EH (cell line): ENCODE results near the gene BCAS4.

Experiments used
- DNase-seq: peaks from one replicate; pipeline ENCODE4 v3.0.0-alpha.2; 2015; ENCODE audit warnings: low read depth

The BCAS4 gene

DNA sequence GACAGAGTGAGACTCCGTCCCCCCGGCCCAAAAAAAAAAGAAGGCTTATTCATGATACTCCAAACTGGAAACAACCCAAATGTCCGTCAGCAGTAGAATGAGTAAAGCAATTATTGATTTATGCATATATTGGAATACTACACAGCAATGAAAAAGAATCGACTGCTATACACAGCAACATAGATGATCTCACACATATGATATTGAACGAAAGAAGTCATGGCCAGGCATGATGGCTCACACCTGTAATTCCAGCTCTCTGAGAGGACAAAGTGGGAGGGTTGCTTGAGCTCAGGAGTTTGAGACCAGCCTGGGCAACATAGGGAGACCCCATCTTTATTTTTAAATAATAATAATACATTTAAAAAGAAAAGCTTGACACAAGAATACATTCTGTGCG is 28.5 kb downstream of the BCAS4 start:
- DNase-seq, result no peak

DNA sequence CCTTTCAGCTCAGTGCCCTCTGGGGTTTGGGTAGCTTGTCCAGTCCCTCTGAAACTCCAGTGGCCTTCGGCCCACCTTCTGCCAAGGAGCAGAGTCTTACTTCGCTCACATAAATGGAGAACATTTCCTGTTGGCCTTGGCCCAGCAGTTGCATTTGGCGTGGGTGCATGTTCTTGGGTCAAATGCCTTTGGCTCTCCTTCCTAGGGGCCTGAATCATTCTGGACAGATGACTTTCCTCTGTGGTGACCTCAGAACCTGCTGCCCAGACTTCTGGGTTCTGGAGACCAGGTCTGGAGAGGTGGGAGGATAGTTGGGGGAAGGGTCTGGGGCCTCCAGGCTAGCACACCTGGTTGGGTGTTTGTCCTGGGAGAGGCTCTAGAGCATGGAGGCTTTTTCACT is 29.3 kb downstream of the BCAS4 start:
- peak; percentile 89 for DNase-seq

DNA sequence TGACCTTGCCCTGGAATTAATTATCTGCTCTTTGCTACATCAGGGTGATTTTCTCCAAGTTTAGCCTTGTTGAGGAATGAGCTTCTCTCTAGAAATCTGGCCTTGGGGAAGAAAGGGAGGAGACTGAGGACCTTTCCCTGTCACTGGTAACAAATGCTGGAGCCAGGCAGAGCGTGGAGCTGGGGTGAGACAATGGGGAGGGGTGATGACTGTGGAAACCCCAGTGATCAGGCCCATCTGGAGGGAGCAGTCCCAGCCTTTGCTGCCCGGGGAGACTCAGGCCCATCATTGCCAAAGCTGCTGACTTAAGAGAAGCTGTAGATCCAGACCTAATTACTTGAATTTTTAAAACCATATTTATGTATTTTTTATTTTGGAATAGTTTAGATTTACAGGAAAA is 31.3 kb downstream of the BCAS4 start:
- DNase-seq, result peak; percentile 44

DNA sequence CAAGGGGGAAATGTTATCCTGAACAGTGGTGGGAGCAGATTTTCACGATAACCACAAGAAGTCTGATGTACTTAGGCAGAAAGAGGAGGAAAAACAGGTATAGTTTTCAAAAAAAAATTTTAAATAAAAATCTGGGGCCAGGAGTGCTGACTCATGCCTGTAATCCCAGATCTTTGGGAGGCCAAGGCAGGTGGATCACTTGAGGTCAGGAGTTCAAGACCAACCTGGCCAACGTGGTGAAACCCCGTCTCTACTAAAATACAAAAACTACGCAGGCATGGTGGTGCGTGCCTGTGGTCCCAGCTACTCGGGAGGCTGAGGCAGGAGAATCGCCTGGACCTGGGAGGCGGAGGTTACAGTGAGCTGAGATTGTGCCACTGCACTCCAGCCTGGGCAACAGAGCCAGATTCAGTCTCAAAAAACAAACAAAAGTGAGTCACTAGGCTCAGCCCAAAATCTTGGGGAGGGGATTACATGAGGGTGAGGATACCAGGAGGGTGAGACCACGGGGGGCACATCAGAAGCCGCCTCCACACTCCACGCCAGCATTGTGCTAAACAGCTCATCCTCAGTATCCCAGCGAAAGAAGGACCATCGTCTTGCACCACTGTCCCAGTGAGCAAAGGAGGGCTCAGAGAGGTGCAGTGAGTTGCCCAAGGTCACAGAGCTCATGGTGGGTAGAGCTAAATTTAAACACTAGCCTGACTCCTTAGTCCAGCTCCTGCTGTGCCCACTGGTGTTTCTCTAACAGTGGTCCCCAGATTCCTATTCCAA is 33.7 kb downstream of the BCAS4 start:
- no peak for DNase-seq

DNA sequence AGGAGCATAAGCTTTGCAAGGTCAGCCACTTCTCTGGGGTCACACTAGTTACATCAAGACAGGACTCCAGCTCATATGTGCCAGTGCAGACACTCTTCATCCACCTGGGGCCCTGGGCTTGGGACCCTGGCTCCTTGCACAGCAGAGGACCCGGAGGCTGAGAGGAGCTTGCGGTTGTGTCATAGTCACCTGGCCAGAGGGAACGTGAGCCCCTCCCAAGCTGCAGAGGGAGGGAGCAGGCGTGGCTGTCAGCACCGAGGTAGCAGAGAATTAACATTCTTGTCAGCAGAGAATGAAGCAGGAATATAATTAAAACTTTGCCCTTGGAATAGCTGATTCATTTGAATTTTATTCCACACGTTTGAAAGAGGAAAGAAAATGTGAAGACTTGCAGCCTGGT is 36.8 kb downstream of the BCAS4 start:
- DNase-seq, result no peak

DNA sequence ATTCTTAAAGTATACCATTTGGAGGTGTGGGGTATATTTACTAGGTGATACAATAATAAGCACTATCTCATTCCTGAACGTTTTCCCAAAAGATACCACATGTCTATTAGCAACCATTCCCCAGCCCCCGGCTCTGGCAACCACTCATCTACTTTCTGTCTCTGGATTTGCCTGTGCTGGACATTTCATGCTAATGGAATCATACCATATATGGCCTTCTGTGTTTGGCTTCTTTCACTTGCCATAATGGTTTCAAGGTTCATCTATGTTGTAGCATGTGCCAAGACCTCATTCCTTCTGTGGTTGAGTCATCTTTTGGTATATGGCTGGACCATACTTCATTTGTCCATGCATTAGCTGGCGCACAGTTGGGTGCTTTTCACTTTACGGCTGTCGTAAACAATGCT is 39.7 kb downstream of the BCAS4 start:
- DNase-seq, result peak; percentile 97

DNA sequence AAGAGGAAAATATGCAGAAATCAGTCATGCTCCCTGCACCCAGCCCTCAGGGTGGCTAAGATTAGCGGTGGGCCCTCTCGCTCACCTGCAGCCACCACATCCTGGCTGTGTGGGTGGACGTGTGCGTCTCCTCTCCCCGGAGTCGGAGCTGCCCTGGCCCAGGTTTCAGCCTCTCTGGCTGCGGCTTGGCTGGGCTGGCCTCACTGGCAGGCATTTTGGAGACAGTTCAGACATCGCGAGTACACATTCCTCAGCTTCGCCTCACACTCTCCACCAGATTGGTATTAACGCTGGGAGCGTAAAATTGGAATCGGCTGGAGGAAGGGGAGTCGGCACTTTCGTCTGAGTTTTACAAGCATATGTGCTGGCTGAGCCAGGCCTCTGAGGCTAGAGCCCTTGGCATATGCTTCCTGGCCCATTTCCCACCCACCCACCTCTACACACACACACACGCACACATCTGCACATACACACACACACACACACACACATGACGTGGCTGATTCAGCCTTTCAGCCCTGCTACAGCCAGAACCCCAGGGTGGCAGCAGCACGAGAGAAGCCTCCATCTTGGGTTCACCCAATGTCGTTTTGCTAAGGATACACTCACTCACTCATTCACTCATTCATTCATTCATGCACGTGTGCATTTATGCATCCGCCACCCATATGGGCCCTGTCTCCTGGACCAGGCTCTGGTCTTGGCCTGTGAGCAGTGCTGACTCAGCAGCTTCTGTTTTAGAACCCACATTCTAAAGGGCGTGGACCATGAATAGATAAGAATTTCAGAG is 42.9 kb downstream of the BCAS4 start:
- peak; percentile 92 for DNase-seq

DNA sequence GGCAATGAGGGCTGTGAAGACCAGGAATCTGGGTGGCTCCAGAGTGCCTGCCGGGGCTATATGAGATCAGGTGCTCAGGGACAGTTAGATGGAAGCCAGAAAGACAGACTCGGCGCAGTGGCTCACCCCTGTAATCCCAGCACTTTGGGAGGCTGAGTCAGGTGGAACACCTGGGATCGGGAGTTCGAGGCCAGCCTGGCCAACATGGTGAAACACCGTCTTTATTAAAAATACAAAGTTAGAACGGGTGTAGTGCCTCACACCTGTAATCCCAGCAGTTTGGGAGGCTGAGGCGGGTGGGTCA is 43.4 kb downstream of the BCAS4 start:
- no peak for DNase-seq

DNA sequence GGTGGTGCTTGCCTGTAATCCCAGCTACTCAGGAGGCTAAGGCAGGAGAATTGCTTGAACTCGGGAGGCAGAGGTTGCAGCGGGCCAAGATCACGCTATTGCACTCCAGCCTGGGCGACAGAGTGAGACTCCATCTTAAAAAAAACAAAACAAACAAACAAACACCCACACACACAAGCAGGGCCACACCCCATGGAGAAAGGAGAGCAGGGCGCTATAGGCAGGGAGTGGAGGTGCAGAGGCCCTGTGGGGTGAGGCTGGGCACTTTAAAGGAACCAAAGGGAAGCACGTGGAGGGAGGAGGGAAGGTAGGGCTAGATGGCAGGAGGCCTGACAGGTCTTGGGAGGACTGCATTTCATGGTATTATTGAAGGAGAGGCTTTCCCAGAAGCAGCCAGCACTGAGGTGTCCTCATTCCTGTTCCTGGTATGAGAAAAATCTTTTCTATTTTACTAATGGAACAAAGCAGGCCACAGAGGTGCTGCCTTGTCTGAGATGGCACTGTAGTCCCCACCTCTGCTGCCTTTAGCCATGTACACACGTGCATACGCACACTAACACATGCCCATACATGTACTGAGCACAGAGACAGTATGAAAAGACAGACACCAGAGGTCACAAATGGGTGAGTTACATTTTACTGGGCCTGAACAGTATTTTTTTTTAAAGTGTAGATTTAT is 44.0 kb downstream of the BCAS4 start:
- no peak for DNase-seq

DNA sequence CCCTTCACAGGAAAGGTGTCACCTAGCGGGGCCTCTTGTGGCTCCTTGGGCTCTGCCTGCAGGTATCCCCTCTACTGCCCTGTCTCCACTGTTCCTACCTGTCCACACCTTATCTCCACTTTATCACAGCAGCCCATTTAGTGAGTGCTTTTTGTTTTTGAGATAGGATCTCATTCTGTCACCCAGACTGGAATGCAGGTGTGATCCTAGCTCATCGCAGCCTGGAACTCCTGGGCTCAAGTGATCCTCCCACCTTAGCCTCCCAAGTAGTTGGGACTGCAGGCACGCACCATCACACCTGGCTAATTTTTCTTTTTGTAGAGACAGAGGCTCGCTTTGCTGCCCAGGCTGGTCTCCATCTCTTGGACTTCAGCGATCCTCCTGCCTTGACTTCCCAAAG is 48.0 kb downstream of the BCAS4 start:
- DNase-seq, result no peak

DNA sequence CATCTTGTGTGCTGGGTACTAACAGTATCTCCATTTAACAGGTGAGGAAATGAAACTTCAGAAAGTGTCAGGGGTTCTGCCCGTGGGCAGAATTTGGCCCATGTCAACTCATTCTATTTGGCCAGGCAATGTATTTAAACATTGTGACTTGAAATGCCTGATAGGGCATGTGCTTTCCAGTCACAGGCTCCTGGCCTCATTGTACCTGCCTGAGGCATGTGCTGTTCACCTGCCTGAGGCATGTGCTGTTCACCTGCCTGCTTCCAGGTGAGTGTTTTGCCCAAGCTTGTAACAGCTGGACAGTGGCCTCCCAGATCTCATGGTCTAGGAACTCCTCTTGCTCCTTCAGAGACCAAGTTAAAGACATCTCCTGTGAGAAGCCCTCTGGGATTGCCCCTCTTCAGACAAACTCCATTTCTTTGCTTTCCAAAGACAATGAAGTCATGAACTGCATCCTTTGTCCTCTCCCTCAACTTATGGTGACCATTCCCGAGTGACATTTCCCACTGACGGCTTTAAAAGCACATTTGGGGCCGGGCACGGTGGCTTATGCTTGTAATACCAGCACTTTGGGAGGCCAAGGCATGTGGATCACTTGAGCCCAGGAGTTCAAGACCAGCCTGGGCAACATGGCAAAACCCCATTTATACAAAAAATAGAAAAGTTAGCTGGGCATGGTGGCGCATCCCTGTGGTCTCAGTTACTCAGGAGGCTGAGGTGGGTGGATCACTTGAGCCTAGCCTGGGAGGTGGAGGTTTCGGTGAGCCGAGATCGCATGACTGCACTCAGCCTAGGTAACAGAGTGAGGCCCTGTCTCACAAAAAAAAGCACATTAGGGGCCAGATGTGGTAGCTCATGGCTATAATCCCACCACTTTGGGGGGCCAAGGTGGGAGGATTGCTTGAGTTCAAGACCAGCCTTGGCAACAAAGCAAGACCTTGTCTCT is 48.7 kb downstream of the BCAS4 start:
- DNase-seq, result no peak

DNA sequence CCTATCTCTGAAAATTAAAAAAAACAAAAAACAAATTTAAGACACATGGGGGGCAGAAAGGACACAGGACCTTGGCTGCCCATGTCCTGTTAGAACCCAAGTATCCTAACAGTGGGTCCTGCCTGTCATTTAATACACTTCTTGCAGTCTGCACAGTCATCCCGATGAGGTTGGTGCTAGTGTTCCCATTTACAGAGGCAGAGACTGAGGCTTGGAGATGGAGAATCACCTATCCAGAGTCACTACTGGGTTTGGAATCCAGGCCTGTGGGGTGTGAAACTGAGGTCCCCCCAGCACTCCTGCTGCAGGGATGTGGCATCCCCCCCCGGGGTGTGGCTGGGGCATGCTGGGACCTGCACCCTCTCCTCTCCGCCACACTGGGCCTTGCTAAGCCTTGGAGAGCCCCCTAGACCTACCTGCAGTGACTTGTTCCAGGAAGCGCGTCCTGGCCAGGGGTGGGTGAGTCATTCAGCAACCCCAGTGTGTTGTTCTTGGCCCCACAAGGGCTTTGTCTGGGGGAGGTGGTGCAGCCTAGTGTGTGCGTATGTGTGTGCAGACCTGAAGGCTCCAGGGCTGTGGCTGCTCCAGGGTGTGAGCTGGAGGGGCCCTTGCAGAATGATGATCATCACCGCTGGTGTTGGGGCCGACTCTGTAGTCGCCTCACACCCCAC is 49.7 kb downstream of the BCAS4 start:
- peak; percentile 79 for DNase-seq

DNA sequence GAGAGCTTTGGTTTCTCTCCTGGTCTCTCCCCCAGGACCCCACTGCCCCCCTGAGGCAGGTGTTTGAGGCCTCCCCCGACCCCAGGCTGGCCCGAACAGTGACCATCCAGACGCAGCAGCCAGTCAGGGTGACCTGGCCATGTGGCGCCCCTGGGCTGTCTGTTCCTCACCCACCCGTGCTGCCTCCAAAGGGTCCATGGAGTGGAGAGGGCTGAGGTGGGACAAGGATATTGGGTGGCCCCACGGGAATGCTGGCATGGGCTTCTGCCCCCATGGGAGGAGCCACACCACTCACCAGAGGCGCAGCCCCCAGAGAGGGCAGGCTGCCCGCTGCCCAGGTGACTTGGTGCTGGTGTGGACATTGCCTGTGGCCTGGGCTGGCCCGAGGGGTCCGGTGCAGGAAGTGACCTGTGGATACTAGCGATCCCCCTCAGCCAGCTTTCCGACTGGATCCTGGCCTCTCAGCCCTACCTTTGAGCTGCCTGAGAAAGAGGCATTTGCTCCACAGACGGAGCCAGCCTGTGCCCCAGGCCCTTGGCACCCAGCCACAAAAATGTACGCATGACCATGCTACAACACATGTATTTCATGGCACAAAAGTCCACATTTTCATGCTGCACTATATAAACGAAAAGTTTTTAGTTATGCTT is 50.8 kb downstream of the BCAS4 start:
- DNase-seq, result no peak

DNA sequence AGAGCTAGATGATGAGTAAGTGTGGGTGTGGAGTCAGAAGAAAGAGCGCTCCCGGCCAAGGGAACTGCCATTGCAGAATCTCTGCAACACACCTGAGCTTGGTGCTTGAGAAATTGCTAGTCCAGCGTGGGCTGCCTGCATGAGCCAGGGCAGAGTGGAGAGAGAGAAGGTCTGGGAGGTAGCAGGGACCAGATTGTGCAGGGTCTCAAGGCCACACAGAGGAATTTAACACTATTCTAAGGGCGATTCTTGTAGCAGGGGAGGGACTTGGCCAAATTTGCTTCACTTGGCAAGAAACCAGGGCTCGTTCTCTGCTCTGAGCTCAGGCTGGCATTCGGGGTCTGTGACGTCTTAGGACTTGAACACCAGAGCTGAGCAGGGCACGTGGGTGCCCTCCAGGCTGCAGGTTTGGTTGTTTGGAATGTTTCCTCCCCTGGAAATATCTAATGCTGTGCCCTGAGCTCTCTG is 53.5 kb downstream of the BCAS4 start:
- peak; percentile 22 for DNase-seq

DNA sequence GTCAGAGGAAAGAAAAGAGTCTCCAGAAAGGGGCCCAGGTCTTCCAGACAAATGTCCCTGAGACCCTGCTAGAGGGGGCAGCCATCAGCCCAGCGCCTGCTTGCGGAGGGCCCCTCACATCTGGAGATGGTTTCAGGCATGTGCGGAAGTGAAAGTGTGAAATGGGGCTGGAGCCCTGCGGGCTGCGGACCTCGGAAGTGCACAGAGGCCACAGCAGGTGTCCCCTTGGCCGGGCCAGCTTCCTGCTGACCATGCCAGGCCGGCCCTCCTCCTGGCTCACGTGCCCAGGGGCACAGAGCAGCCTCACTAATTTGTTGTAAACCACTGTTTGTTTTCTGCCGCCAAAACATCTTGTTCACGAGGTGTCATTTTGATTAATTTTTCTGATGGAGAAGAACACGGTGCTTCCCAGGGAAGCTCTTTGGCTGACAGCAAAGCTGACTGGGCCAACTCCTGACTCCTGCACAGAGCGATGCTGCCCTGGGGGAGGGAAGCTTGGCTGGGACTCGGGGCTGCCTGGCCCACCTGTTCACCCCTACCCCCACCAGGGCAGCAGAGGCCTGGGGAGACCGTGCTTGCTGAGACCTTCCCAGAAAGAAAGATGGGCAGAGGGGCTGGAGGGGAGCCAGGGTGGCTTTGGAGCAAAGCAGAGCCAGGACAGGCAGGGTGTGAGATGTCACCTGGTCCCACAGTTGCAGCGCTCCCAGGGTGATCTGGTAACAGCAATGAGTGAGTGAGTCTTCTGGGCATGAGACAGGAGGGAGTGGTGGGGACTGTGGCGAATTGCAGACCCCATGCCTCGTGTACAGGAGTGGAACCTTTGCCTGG is 54.2 kb downstream of the BCAS4 start:
- DNase-seq, result no peak

DNA sequence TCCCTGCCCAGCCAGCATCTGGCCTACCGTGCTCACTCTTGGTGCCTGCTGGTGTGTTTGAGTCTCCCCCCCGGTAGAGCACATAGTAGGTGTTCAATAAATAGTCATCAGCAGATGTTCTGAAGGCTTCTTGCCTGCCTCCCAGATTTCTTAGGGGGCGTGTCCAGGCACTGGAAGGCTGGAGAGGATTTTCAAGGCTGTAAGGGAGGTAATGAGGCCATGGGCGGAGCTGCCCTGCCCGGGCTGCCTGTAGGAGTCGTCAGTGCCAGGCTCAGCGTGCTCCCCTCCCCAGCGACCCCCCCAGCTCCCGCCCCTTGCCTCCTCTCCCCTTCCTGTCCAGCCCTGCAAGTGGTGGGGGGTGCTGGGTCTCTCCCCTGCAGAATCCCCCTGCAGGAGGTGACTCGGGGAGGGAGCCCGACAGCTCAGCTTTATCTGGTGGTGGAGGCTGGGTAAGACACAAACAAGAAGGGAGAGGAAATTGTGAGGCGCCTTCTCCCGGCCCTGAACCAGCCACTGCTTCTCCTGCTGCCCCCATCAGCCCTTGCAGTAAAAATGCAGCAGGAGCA is 55.9 kb downstream of the BCAS4 start:
- DNase-seq, result no peak

DNA sequence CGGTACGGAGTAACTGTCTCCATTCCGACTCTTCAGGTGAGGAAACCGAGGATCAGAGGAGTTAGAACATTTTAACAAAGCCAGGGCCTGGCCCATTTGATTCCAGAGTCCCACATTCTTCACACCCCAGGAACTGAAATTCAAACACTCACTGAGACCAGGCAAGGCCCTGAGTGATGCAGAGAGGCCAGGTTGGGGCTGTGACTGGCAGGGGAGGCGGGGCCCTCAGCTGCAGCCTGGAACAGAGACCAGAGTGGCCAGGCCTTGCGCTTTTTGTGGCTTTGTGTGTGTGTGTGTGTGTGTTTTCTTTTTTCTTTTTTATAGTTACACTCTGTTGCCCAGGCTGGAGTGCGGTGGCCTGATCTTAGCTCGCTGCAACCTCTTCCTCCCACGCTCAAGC is 57.2 kb downstream of the BCAS4 start:
- no peak for DNase-seq

DNA sequence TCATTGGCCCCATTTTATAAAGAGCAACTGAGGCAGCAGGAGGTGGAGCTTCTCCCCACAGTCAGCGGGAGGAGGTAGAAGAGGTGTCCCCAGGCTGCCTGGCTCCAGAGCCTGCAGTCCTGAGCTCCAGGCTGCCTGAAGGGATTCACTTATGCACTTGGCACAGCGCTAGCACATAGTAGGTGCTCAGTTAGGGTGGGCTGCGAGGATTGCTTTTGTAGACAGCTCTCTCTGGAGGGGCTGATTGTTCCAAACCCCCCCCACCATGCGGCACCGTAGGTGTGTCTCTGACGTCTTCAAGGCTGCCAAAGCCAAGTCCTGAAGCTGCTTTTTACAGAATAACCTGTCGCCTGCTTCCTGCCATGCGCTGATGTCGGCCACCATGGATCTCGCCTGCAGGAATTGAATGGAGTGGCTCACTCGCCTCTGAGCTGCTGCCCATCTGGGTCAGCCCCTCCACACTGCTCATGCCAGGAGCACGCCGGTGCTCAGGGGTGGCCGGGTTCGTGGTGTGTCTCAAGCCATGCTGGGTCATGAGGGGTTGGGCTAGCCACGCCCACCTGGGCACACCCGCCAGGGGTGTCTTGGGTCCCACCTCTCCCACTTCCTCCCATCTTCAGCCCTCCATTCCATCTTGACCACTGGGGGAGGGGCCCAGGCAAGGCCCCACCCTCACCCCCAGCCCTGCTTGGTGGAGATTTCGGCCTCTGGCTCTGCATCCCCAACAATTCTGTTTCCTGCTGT is 59.8 kb downstream of the BCAS4 start:
- no peak for DNase-seq
